AG04450 (cell line): ENCODE results near the gene TASP1. TPM values are rescaled to one million over a fixed set of nuclear protein-coding genes. Genes with fewer than 3 reads are reported as not detected.

Experiments used
- CTCF ChIA-PET: fragments of 300-600, 350-600 bp; formaldehyde crosslinking; extraction: SDS; loops from one replicate; lab custom pipeline; 2022; ENCODE audit warnings: antibody characterized with exemption, inconsistent platforms; lab: Charles Lee
- POLR2A ChIA-PET: fragments of 350-600 bp; formaldehyde crosslinking; extraction: SDS; loops from one replicate; lab custom pipeline; 2021; ENCODE audit warnings: antibody characterized with exemption, inconsistent platforms; lab: Yijun Ruan, JAX
- DNase-seq: peaks from one replicate; pipeline ENCODE4 v3.0.0-alpha.2; 2011; ENCODE audit warnings: low read depth, low spot score
- H3K27ac ChIP-seq: one replicate; pipeline ENCODE4 v1.5.1; 2012; ENCODE audit warnings: low read depth, low read length, control low read depth
- H3K27me3 ChIP-seq: one replicate; pipeline ENCODE4 v1.6.0; 2012; ENCODE audit warnings: low read length; ENCODE audit not compliant: control insufficient read depth, insufficient read depth
- H3K4me3 ChIP-seq: 2 replicates; pipeline ENCODE4 v1.5.1; 2011; ENCODE audit warnings: mild to moderate bottlenecking, low read depth, low read length, control low read depth
- H3K9me3 ChIP-seq: 2 replicates; pipeline ENCODE4 v1.5.1; 2012; ENCODE audit warnings: low read length; ENCODE audit not compliant: control insufficient read depth, insufficient read depth
- polyA plus RNA-seq: library from polyadenylated mRNA; depleted of rRNA; stranded (reverse); fragments of >200 nt; gene quantifications from 2 replicates; pipeline ENCODE4 v1.2.3, GENCODE V29; 2011
- TF ChIP-seq, protein P1 (sequence below): IDR thresholded peaks from 2 replicates; pipeline ENCODE4 v1.5.1; 2011; ENCODE audit warnings: low read depth, low read length, control low read depth, inconsistent platforms

The TASP1 gene
- polyA plus RNA-seq, 1 experiment = 6.0 TPM

DNA sequence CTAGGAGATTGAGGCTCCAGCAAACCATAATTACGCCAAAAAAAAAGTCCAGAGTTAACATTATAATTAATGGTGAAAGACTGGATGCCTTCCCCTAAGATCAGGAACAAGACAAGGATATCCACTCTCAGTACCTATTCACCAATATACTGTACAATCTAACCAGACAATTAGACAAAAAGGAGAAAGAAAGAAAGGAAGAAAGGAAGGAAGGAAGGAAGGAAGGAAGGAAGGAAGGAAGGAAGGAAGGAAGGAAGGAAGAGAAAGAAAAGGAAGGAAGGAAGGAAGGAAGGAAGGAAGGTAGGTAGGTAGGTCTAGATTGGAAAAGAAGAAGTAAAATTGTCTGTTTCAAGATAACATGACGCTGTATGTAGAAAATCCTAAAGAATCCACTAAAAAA is 50.7 kb downstream of the TASP1 start:
- Histone ChIP-seq H3K9me3 (no peaks in the 10 kb centered on the region), H3K27me3 (no peaks in the 10 kb centered on the region), H3K4me3 (no peak overlapping the region), H3K27ac (no peak overlapping the region)
- TF ChIP-seq, protein P1, sequence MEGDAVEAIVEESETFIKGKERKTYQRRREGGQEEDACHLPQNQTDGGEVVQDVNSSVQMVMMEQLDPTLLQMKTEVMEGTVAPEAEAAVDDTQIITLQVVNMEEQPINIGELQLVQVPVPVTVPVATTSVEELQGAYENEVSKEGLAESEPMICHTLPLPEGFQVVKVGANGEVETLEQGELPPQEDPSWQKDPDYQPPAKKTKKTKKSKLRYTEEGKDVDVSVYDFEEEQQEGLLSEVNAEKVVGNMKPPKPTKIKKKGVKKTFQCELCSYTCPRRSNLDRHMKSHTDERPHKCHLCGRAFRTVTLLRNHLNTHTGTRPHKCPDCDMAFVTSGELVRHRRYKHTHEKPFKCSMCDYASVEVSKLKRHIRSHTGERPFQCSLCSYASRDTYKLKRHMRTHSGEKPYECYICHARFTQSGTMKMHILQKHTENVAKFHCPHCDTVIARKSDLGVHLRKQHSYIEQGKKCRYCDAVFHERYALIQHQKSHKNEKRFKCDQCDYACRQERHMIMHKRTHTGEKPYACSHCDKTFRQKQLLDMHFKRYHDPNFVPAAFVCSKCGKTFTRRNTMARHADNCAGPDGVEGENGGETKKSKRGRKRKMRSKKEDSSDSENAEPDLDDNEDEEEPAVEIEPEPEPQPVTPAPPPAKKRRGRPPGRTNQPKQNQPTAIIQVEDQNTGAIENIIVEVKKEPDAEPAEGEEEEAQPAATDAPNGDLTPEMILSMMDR = no peak
- no peak for DNase-seq
- CTCF ChIA-PET = no interaction called here
- POLR2A ChIA-PET = no interaction called here

DNA sequence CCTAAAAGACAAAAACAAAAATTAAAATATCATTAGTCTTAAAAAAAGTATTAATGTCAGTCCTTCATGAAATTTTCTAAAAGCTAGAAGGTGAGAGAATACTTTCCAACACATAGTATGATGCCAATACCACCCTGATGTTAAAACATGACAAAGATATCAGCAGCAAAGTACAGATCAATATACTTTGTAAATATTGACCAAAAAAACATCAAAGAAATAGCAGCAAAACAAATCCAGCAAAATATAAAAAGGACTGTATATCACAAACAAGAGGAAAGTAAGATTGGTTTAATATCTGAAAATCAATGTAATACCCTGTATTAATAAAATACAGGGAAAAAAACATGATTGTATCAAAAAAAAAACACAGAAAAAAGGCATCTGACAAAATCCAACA is 51.4 kb downstream of the TASP1 start:
- DNase-seq = no peak
- H3K4me3 ChIP-seq = no peak overlapping the region
- H3K27ac ChIP-seq = no peak overlapping the region
- no peaks in the 10 kb centered on the region for H3K27me3 ChIP-seq
- TF ChIP-seq, protein P1 = no peak
- ChIA-PET CTCF (no interaction called here), POLR2A (no interaction called here)
- no peaks in the 10 kb centered on the region for H3K9me3 ChIP-seq

DNA sequence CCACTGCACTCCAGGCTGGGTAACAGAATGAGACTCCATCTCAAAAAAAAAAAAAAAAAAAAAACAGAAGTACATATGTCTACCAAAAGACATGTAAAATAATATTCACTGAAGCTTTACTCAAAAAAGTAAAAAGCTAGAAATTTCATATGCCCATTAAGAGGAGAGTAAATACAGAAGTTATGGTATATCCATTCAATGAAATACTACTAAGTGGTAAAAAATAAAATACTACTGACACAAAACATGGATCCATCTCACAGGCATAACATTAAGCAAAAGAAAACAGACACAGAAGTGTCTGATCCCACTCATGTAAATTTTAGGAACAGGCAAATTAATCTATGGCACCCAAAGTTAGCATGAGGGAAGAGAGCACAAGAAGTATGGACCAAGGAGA is 52.6 kb downstream of the TASP1 start:
- DNase-seq = no peak
- no peaks in the 10 kb centered on the region for H3K27me3 ChIP-seq
- TF ChIP-seq, protein P1 = no peak
- H3K9me3 ChIP-seq = no peaks in the 10 kb centered on the region
- POLR2A ChIA-PET = no interaction called here
- CTCF ChIA-PET = no interaction called here
- no peak overlapping the region for H3K4me3 ChIP-seq
- no peak overlapping the region for H3K27ac ChIP-seq

DNA sequence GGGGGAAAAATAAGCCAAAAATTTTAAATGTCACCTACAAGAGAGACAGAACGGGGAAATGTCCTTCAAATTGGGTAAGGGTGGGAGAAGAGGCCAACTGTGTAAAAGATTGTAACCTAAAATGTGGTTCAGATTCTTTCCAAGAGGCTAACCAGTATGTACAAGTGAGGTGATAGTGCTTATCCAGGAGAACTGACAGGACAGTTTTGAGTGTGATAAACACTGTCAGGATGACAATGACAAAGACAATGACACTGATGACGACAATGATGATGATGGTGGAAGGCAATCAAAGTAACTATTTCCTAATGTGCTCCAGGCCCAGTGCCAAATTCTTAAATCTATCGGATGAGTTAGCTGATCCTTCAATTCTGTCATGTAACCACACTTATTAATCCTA is 57.3 kb downstream of the TASP1 start:
- CTCF ChIA-PET = interaction anchor here (1.1 to 1.4 kb wide), 2 partner anchors 34 to 35 kb away, joined by 3 to 13 read pairs; no protein-coding TSS in a partner anchor
- Histone ChIP-seq H3K4me3 (no peak overlapping the region), H3K27ac (no peak overlapping the region), H3K27me3 (no peaks in the 10 kb centered on the region), H3K9me3 (no peaks in the 10 kb centered on the region)
- POLR2A ChIA-PET = no interaction called here
- no peak for DNase-seq
- TF ChIP-seq, protein P1 = no peak

DNA sequence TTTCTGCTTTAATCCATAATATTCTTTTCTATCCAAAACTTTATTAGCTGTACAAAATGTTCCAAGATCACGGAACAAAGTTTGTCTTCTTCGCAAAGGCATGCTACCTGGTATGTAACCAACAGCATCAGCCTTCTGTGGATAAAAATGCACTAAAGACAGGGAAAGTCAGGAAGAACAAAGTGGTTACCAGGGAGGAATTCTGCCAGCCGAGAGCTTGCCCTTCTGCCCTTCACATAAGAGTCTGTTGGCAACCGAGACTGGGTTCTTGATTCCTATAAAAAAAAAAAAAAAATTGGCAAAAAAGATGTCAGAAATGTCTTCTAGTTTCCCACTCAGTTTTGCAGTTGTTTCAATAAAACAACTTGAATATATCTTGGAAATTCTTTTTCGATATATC is 58.0 kb downstream of the TASP1 start:
- no peak for DNase-seq
- Histone ChIP-seq H3K9me3 (no peaks in the 10 kb centered on the region), H3K27ac (no peak overlapping the region), H3K4me3 (no peak overlapping the region), H3K27me3 (no peaks in the 10 kb centered on the region)
- POLR2A ChIA-PET = no interaction called here
- CTCF ChIA-PET = interaction anchor here (0.6 to 1.1 kb wide), 2 partner anchors 34 to 50 kb away, joined by 3 to 5 read pairs; no protein-coding TSS in a partner anchor
- TF ChIP-seq, protein P1 = no peak
